GM18507 (cell line): Measurements from ENCODE around the gene COX4I1.

ENCODE experiments used
- DNase-seq: peaks from one replicate; pipeline ENCODE4 v3.0.0; 2011; ENCODE audit warnings: low read depth; ENCODE audit not compliant: insufficient read length; ENCODE audit errors: extremely low spot score
- FAIRE-seq: peaks from 2 replicates; lab custom pipeline; 2011; peaks lifted over from hg19 to GRCh38; lab: Jason Lieb, UNC

COX4I1 gene

DNA sequence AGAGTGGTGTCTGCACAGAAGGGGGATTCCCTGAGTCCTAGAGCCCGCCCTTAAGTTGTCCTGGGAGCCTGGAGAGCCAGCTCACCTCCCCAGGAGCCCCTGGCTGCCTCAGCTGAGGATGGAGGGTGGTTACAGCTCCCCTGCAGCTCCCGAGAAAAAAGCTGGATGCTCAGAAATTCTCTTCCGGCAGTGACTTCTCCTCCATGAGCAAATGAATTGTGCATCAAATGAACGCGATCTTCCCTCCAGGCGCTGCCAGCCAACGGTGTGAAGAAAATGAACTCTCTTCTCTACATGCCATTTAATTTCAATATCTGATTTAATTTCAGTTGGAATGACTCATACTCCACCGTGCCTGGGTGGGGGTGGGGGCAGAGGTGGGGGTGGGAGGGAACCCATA is 34.3 kb upstream of the COX4I1 start:
- FAIRE-seq (no peak), DNase-seq (no peak)

DNA sequence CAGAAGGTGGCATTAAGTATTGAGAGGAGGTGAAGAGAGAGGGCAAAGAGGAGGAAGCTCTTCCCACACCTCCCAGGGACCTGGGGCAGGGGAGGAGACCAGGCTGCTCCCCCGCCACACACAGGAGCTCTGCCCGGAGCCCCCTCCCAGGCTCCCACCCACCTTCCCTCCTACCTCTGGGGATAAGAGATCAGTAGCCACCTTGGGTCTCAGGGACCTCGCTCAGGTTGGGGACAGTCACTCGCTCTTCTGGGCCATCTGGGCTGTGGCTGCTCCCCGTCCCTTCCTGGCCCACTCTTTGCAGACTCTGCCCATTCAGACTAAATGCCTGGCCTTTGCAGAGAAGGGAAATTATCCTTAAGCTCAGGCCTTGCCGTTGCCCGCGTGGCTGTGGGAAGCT is 33.7 kb upstream of the COX4I1 start:
- no peak for FAIRE-seq

DNA sequence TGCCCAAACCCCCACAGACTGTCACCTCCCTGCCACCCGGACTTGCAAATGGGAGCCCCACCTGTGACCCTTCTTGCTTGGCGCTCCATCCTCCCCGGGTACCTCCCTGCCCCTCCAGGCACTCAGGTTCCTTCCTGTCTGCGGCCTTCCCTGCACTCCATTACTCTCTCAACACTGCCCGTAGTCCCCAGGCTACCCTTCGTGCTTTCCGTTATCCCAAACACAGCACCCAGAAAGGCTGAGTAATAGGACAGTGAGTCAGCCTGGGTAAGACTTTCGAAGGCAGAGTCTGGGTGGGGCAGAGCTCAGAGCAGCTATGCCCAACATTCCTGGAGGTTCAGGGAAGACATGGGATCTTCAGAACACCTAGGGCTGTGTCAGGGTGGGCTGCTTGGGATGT is 32.0 kb upstream of the COX4I1 start:
- no peak for FAIRE-seq
- no peak for DNase-seq

More for the DNA sequence above, 33.7 kb upstream of the COX4I1 start:
- DNase-seq: no peak

DNA sequence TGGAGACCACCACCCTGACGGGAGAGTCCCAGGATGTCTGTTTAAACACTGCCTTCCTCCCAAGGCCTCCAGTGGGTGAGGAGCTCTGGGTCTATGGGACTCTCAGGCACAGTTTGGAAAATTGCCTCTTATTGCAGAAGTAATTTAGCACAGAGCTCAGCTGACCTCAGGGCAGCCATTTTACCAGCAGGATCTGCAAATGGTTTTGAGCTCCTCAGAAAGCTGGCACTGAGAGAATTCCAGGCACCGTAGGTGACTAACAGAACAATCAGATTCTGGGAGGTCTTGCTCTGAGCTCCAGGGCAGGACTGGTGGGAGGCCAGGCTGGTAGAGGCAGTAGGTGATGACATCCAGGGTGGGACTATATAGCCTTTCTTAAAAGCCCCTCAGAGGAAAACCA is 31.3 kb upstream of the COX4I1 start:
- no peak for FAIRE-seq

DNA sequence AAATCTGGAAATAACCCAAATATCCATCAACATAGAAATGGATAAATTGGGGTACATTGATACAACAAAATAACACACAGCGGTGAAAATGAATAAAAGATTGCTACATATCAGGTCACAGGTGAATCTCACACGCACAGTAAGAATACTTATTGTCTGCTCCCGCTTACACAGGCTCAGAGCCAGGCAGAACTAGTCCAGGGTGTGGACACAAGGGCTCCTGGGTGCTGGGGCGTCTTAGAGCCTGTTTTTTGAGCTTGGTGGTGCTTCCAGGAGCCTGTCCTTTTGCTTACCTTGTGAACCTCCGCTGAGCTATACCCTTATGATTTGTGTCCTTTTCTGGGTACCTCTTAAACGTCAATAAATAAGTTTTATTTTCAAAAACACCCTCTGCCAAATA is 28.8 kb upstream of the COX4I1 start:
- DNase-seq (no peak), FAIRE-seq (no peak)

More for the DNA sequence above, 31.3 kb upstream of the COX4I1 start:
- no peak for DNase-seq

DNA sequence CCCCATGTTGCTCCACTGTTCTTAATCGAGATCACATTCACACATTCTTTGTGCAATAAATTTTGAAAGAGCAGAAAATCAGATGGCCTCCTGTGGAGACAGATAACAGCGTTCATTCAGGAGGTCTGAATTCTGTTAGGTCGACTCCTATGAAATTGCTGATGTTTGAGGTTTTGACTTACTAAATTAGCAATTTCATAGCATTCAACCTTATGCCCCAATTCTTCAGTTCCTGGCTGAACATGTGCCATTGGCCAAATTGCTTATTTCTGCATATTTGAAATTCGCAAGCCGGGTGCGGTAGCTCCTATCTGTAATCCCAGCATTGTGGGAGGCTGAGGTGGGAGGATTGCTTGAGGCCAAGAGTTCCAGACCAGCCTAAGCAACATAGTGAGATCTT is 26.5 kb upstream of the COX4I1 start:
- DNase-seq: no peak
- FAIRE-seq: no peak

DNA sequence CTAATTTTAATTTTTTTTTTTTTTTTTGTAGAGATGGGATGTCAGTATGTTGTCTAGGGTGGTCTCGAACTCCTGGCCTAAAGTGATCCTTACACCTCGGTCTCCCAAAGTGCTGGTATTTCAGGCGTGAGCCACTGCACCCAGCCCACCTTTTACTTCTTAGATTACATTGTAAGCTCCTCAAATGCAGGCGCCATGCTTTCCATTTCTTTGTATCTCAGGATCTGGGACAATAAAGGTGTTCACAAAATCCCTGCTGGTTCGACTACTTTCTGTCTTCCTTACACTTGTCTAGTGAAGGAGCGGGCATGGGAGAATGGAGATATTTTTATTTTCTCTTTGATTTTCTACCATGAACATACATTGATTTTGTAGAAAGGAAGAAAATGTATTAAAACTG is 25.4 kb upstream of the COX4I1 start:
- no peak for FAIRE-seq
- DNase-seq: no peak

DNA sequence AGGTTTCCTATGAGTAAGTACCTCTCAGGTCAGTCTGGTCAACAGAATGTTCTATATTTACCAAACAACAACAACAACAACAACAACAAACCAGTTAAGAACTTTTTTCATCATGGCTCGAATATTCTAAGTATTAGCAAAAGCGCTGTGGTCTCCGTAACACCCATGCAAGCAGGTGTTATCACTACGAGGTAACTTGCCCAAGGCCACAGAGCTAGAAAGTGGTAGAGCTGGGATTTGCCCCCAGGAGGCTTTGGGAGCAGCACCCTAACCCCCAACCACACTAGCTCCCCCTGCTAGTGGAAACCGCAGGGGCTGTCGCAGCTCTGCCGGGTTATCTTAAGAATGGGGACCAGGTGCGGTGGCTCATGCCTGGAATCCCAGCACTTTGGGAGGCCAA is 24.7 kb upstream of the COX4I1 start:
- no peak for DNase-seq
- FAIRE-seq: no peak

DNA sequence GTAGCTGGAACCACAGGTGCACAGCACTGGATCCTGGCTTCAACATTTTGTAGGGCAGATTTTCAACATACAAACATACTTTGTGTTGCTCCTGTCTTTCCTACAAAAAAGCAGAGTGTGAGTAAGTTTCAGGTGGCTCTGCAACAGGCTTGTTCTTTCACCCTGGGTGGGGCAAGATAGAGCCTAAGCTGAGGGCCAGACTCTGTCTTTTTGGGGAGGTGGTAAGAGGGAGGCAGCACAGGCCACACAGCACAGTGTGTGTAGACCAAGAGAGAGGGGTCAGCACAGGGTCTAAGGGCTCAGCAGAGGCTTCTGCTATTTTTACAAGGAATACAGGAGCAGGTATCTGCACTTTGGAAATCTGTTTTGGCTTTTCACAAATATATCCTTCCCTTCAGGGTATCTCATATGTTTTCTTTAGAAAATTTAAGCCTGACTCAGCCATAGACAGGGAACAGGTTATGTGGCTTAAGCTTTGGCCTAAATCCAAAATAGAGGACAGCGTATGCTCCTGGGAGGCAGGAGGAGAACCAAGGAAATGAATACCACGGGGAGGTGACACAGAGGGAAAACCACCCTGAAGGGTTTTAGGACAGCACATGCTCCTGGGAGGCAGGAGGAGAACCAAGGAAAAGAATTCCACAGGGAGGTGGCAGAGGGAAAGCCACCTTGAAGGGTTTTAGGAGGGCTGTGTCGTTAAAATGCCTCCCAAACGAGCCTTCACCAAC is 21.7 kb upstream of the COX4I1 start:
- FAIRE-seq (no peak), DNase-seq (no peak)

DNA sequence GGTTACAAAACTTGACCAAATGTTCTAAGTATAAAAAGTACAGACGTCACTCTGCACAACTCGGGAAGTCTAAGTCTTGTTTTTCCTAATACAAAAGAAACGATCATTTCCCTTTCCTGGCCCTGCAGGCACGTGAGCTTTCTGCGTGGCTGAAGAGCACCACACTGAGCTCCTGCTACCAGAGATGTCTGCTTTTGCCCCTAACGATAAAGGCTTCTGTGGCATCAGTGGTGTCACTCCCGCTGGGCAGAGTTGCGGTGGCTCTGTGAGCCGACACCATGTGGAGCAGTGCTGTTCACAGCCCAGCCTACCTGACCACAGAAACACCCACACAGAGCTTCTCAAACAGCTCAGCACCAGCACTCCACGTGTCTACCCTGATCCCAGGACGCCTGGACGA is 20.6 kb upstream of the COX4I1 start:
- DNase-seq (no peak), FAIRE-seq (no peak)

DNA sequence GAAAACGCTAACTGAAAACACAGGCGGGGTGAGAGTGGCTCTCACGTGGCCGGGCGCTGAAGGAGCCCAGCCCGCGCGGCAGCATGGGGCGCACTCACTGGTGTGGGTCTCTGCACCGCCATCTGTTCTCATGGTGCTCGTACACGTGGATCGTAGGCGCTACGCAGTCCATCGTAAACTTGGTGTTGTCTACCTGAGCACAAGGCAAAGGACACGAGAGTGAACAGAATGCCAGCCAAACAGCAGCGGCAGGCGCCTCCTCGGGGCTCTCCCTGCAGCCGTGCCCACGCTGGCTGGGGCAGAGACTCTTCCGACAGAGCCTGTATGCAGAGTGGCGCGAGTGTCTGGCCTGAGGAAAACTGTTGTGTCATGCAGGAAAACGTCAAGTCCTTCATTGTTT is 19.2 kb upstream of the COX4I1 start:
- FAIRE-seq (no peak), DNase-seq (no peak)

DNA sequence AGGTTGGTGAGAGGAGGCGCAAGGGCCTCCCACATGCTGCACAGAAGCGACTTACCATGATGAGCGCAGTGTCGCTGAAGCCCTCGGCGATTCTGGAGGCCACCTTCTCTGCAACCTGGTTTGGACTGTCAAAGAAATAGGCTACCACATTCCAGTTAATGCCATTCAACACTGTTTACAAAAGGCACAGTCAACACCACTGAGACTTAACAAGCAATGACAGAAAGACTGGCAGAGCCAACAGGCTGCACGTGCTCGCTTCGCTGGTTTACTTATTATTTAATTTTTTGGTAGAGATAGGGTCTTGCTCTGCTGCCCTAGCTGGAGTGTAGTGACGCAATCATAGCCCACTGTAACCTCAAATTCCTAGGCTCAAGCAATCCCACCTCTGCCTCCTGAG is 18.3 kb upstream of the COX4I1 start:
- FAIRE-seq (no peak), DNase-seq (no peak)

DNA sequence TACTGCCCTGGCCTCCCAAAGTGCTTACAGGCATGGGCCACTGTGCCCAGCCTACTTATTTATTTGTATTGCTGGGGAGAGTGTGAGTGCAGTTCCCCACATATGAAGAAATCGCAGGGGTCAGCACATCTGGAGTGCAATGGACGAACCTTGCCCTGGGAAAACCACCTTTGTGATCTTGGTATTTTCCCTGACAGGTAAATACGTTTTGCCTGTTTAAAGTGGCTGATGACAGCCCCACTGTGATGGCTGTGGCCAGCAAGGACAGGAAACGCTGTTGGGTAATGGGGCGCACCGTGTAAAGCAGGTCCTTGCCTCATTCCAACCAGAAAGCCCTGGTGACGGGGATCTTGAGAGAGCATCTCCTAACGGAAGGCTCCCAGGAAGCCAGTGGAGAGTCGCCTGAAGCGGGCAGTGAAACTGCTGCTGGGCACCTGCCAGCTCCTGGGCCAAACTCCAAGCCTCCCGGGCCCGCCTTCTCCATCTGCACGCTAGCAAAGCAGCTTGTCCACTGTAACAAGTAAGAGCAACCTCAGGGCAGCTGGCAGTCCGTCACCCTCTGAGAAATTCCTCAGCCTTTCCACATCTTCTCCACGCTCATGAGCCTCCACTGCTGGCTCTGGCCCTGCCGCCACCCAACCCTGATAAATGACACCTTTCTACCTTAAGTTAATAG is 17.7 kb upstream of the COX4I1 start:
- DNase-seq (no peak), FAIRE-seq (no peak)

DNA sequence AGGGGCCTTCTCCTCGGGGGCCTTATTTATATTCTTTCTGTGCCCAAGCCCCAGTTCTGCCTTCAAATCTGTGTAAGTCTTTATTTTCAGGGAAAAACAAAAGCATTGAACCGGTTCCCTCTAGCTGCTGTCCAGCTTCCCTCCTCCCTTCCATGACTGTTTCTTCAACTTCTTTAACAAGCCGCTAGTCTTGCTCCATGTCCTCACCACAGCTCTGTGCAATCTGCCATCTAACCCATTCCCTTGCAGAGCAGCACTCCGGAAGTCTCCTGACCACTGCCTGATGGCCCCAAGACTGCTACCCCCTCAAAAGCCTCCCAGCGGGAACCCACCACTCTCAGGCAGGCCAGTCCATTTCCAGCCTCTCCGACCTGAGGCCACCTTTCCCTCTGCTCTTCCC is 17.0 kb upstream of the COX4I1 start:
- DNase-seq (no peak), FAIRE-seq (no peak)

DNA sequence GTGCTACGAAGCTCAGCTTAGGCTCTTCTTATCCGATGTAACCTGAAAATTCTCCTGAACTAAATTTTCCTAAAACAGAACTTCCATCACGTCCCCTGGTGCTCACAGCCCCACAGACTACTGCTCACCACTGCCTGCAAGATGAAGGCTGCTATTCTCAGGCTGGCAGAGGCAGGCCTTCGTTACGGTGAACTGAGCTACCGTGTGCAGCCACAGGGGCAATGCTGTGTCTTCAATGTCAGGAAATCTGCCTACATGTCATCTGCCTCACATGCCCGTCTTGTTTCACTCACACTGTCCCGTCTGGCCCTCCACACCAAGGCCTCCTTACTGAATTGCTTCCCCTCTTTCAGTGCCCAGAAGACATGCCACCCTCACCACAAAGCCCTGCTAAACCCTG is 16.1 kb upstream of the COX4I1 start:
- no peak for FAIRE-seq
- no peak for DNase-seq

DNA sequence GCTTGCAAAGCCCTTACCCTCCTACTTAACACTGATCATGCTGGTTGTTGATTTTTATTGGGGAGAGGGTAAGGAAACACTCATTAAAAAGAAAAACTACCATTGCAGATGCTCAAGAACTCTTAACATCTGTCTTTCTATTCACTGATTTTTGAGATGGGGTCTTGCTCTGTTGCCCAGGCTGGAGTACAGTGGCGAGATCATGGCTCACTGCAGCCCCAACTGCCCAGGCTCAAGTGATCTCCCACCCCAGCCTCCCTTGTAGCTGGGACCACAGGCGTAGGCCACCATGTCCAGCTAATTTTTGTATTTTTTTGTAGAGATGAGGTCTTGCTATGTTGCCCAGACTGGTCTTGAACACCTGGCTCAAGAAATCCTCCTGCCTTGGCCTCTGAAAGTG is 14.7 kb upstream of the COX4I1 start:
- FAIRE-seq (no peak), DNase-seq (no peak)

DNA sequence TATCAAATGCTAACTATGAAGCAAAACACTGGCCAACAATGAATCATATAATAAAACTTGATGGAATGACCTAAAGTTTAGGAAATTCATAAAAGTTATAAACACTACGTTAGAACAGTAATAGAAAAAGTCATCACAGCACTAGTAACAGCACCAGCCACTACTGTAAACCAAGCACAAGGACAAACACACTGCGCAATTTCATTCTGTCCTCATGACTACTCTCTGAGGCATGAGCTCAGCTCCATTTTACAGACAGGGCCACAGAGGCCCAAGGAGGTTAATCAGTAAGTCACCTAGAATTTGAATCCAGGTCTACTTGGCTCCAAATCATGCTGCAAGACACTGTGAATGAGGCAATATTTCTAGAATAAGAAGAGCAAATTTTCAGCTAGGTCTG is 13.6 kb upstream of the COX4I1 start:
- DNase-seq (no peak), FAIRE-seq (no peak)

DNA sequence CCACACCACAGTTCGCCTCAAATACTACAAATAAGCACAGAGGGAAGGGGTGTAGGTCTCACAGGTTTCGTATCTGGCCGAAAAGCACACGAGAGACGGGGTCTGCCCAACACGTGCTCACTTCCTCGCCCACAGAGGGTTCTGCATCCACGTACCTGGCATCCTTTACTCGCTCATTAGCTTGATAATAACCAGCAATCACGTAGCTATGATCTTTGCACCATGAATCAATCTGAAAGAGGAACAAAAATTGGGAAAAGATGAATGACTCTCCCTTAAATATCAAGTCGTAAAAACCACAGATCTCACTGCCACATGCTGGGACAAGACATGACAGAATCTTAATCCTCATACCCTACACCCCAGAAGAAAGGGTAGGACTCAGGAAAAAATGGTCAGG is 10.7 kb upstream of the COX4I1 start:
- FAIRE-seq (no peak), DNase-seq (no peak)

DNA sequence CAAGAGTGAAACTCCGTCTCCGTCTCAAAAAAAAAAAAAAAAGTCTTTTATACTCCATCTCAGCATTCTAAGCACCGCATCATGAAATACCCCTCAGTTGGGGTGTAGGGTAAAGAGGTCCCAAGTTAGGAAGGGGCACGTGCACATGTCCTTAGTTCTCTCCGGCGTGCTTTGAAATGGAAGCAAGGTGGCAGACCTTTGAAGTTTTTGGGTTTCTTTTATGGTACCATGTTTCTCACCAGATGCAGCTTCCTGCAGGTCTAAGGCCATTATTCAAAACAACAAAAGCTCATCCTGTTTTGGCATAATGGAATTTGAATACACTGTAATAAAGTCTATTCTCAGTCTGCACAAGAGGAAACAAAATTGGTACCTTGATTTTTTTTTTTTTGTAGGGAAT is 9.7 kb upstream of the COX4I1 start:
- DNase-seq (no peak), FAIRE-seq (no peak)

DNA sequence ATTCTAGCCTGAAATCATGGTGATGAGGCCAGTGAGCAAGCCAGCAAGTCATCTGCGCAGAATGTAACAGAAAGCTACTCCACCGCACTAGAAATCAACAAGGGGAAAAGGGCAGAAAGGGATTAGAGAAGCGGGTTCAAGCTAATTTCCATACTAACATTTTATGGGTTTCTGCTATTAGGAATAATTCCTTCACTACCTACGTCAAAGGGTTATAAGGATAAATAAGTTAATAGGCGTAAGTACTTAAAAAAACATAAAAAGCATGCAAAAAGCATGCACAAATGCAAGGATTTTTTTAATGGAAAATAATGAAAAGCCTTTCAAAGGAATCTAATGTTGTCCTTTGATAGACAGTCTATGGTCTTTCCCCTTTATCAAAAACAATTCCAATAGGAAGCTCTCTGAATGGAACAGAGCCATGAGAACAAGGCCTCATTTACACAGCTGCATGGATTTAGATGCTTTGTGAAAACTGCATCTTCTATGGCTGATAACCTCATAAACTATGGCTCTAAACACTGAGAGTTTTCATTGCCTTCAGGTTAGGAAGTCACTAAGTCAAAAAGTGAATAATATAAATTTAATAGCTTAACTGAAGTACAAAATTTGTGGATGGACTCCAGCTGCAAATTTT is 5.7 kb upstream of the COX4I1 start:
- FAIRE-seq (no peak), DNase-seq (no peak)

DNA sequence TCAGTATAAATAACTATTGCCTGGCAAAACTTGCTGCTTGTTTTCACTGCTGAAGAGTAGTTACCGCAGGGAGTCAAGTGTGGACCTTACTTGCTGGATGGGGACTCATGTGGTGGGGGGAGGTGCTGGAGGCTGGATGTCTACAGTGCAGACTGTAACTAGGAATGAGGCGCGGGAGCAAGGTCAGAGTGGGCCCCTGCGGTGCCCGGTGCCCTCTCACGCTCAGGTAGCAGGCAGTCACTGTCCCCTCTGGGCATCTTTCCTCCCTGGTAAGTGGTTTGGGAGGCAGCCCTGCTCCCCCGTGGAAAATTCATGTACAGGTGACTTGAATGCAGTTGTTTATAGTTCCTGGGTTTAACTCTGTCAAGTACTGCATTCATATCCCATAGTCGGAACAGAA is 4.8 kb upstream of the COX4I1 start:
- FAIRE-seq: no peak
- DNase-seq: no peak
